ENCODE results near the gene SYNE2. TPM values are rescaled to one million over a fixed set of nuclear protein-coding genes. Genes with fewer than 3 reads are reported as not detected.

SYNE2 gene
- total and polyA plus RNA-seq, 4 donors: 12.0 to 79.9 (median 19.5) TPM

- Histone ChIP-seq H3K4me3 (ENCODE audit: low read depth in 1 of 3, low read length in 3 of 3) (no peak overlapping the region), H3K27ac (ENCODE audit: low read depth in 1 of 2, low read length in 2 of 2) (no peak overlapping the region), H3K27me3 (ENCODE audit: control insufficient read depth in 4 of 4, insufficient read depth in 4 of 4, low read length in 3 of 4) (no peaks in the 10 kb centered on the region), H3K9me3 (ENCODE audit: control insufficient read depth in 4 of 4, low read length in 3 of 4) (no peaks in the 10 kb centered on the region), H3K36me3 (ENCODE audit: control insufficient read depth in 4 of 4, insufficient read depth in 3 of 4, low read depth in 1 of 4, low read length in 3 of 4) (peaks cover 15 to 42% (median 38%) of the 10 kb centered on the region in 4 donors), H3K4me1 (ENCODE audit: control insufficient read depth in 4 of 4, insufficient read depth in 4 of 4, low read length in 3 of 4) (no peaks in the 10 kb centered on the region), H3K9ac (ENCODE audit: low read depth in 1 of 2, low read length in 2 of 2) (no peak overlapping the region)
- DNase-seq (ENCODE audit: low spot score): no peak
- WGBS: 97% methylated on average over 7 of the region's 7 CpGs
- no peak for TF ChIP-seq JUND (IDR thresholded peaks at IDR 0.05)
- no peak for TF ChIP-seq YY1 (IDR thresholded peaks at IDR 0.05)
These were observed 331.4 kb downstream of the SYNE2 start for GRCh38 chr14:64184103-64184729.

GRCh38 chr14:64185184-64185583 lies 332.4 kb downstream of the SYNE2 start:
- DNase-seq (ENCODE audit: low spot score): no peak
- no peaks in the 10 kb centered on the region for H3K9me3 ChIP-seq (ENCODE audit: control insufficient read depth in 4 of 4, low read length in 3 of 4)
- no peaks in the 10 kb centered on the region for H3K27me3 ChIP-seq (ENCODE audit: control insufficient read depth in 4 of 4, insufficient read depth in 4 of 4, low read length in 3 of 4)
- no peak overlapping the region for H3K4me3 ChIP-seq (ENCODE audit: low read depth in 1 of 3, low read length in 3 of 3)
- no peak overlapping the region for H3K27ac ChIP-seq (ENCODE audit: low read depth in 1 of 2, low read length in 2 of 2)
- no peak overlapping the region for H3K9ac ChIP-seq (ENCODE audit: low read depth in 1 of 2, low read length in 2 of 2)
- H3K36me3 ChIP-seq (ENCODE audit: control insufficient read depth in 4 of 4, insufficient read depth in 3 of 4, low read depth in 1 of 4, low read length in 3 of 4): peaks cover 15 to 41% (median 39%) of the 10 kb centered on the region in 4 donors
- WGBS: 96% methylated on average over 1 of the region's 1 CpG
- H3K4me1 ChIP-seq (ENCODE audit: control insufficient read depth in 4 of 4, insufficient read depth in 4 of 4, low read length in 3 of 4): no peaks in the 10 kb centered on the region
- no peak for TF ChIP-seq NR2F2 (IDR thresholded peaks at IDR 0.05)
- no peak for TF ChIP-seq HNF4A (conservative IDR thresholded peaks at IDR 0.05)
- no peak for TF ChIP-seq TAF1 (conservative IDR thresholded peaks at IDR 0.05)
- TF ChIP-seq REST (IDR thresholded peaks at IDR 0.05): no peak
- TF ChIP-seq FOXA2 (IDR thresholded peaks at IDR 0.05): no peak
- no peak for TF ChIP-seq EGR1 (IDR thresholded peaks at IDR 0.05; ENCODE audit: low read depth in 2 of 2)
- no peak for TF ChIP-seq RAD21 (IDR thresholded peaks at IDR 0.05)
- no peak for TF ChIP-seq ATF3 (IDR thresholded peaks at IDR 0.05)
- TF ChIP-seq RXRA (IDR thresholded peaks at IDR 0.05): no peak
- no peak for TF ChIP-seq CTCF (IDR thresholded peaks at IDR 0.05; ENCODE audit: low read depth, low read length, missing input control)
- TF ChIP-seq FOXA1 (IDR thresholded peaks at IDR 0.05): no peak
- TF ChIP-seq JUND (IDR thresholded peaks at IDR 0.05): no peak
- TF ChIP-seq HNF4G (IDR thresholded peaks at IDR 0.05): no peak
- TF ChIP-seq ZBTB33 (IDR thresholded peaks at IDR 0.05): no peak
- no peak for TF ChIP-seq GABPA (IDR thresholded peaks at IDR 0.05 in 1 of 2, conservative IDR thresholded peaks at IDR 0.05 in 1 of 2)
- no peak for TF ChIP-seq SP1 (IDR thresholded peaks at IDR 0.05)
- no peak for TF ChIP-seq MAX (IDR thresholded peaks at IDR 0.05)
- TF ChIP-seq YY1 (IDR thresholded peaks at IDR 0.05): no peak

All from liver (tissue), 9 donors.